SK-N-SH treated with all-trans-retinoic acid at 6 μM for 48 hours (cell line): ENCODE measurements around the gene ZMIZ1.

Experiments
- ARNTL ChIP-seq: fragments of 450-650 bp; formaldehyde crosslinking; IDR thresholded peaks from 2 replicates; pipeline ENCODE4 v1.5.0; 2020; ENCODE audit warnings: low read depth, mild to moderate bottlenecking, moderate library complexity, borderline replicate concordance
- GLIS3 ChIP-seq: fragments of 250-450 bp; sonication (Bioruptor Pico); IDR thresholded peaks from 2 replicates; pipeline ENCODE4 v1.5.0; 2020; ENCODE audit warnings: mild to moderate bottlenecking, moderate library complexity
- ISL1 ChIP-seq: fragments of 250-450 bp; sonication (Bioruptor Pico); IDR thresholded peaks from 2 replicates; pipeline ENCODE4 v2.1.2; 2022; ENCODE audit warnings: mild to moderate bottlenecking, moderate library complexity
- OSR1 ChIP-seq: fragments of 250-450 bp; sonication (Bioruptor Pico); IDR thresholded peaks from 2 replicates; pipeline ENCODE4 v1.8.0; 2022; ENCODE audit warnings: moderate library complexity, mild to moderate bottlenecking, inconsistent platforms
- TCF4 ChIP-seq: fragments of 250-450 bp; sonication (Bioruptor Pico); IDR thresholded peaks from 2 replicates; pipeline ENCODE4 v1.8.0; 2021; ENCODE audit warnings: mild to moderate bottlenecking, moderate library complexity, borderline replicate concordance
- ZC3H10 ChIP-seq: fragments of 250-450 bp; sonication (Bioruptor Pico); IDR thresholded peaks from 2 replicates; pipeline ENCODE4 v1.5.1; 2021; ENCODE audit warnings: mild to moderate bottlenecking, moderate library complexity
- ZFP3 ChIP-seq: fragments of 250-450 bp; sonication (Bioruptor Pico); IDR thresholded peaks from 2 replicates; pipeline ENCODE4 v1.5.0; 2020; ENCODE audit warnings: mild to moderate bottlenecking, moderate library complexity
- ZNF8 ChIP-seq: fragments of 450-650 bp; formaldehyde crosslinking; IDR thresholded peaks from 2 replicates; pipeline ENCODE4 v1.5.0; 2020; ENCODE audit warnings: mild to moderate bottlenecking, moderate library complexity
- TF ChIP-seq, protein P1 (sequence below): fragments of 250-450 bp; sonication (Bioruptor Pico); IDR thresholded peaks from 2 replicates; pipeline ENCODE4 v1.8.0; 2020; ENCODE audit warnings: mild to moderate bottlenecking, moderate library complexity, borderline replicate concordance

DNA sequence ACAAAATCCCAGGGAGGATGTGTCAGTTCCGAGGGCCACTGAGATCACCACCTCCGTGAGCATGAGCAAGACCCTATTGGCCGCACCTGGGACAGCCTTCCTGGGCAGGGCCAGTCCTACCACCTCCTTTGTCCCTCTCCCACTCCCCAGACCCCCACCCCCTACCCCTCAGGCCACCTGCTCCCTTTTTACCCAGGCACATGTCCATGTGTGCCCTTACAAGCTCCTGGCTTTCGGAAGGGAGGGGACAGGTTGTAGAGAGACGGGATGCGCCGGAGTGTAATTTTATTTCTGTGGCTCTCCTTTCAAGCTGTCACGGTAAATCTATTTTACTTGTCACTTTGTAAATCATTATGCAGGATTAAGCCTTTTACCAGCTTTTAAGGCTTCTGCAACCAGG, 20.9 kb downstream of the ZMIZ1 start:
- TF ChIP-seq, protein P1, sequence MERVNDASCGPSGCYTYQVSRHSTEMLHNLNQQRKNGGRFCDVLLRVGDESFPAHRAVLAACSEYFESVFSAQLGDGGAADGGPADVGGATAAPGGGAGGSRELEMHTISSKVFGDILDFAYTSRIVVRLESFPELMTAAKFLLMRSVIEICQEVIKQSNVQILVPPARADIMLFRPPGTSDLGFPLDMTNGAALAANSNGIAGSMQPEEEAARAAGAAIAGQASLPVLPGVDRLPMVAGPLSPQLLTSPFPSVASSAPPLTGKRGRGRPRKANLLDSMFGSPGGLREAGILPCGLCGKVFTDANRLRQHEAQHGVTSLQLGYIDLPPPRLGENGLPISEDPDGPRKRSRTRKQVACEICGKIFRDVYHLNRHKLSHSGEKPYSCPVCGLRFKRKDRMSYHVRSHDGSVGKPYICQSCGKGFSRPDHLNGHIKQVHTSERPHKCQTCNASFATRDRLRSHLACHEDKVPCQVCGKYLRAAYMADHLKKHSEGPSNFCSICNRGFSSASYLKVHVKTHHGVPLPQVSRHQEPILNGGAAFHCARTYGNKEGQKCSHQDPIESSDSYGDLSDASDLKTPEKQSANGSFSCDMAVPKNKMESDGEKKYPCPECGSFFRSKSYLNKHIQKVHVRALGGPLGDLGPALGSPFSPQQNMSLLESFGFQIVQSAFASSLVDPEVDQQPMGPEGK (CRISPR knock-in tag), result no peak
- TF ChIP-seq TCF4 (CRISPR knock-in tag) (no peak), ISL1 (CRISPR knock-in tag) (no peak), ZC3H10 (CRISPR knock-in tag) (no peak), ZNF8 (CRISPR knock-in tag) (no peak), OSR1 (CRISPR knock-in tag) (no peak), ARNTL (CRISPR knock-in tag) (no peak), ZFP3 (no peak), GLIS3 (CRISPR knock-in tag) (no peak)
